ENCODE results near the gene SNRNP200.

SNRNP200 gene

DNA sequence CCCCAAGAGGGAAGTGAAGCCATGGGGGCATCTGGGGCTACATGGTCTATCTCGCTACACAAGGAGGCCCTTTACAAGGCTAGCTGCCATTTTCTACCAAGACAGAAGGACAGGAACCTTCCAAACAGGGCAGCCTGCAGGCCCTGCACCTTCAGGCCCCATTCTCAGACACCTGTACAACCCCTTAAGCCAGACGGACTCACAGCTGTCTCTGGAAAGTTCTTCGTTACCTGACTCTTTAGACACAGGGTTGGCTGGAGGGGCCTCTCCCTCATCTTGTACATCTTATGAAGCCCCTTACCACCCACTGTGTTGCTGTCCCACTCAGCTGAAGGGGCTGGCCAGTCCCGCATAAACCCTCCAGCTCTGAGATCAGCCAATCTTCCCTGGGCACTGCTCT lies 56.7 kb downstream of the SNRNP200 start:
- no peak for DNase-seq

DNA sequence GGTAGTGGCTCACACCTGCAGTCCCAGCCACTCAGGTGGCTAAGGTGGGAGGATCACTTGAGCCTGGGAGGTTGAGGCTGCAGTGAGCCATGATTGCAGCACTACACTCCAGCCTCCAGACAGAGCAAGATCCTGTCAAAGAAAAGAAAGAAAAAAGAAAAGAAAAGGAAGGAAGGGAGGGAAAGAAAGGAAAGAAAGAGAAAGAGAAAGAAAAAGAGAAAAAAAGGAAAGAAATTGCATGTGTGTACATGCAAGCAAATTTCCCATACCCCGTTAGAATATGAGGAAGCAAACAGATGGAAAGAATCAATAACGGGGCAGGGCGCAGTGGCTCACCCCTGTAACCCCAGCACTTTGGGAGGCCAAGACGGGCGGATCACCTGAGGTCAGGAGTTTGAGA lies 57.5 kb downstream of the SNRNP200 start:
- DNase-seq: no peak

DNA sequence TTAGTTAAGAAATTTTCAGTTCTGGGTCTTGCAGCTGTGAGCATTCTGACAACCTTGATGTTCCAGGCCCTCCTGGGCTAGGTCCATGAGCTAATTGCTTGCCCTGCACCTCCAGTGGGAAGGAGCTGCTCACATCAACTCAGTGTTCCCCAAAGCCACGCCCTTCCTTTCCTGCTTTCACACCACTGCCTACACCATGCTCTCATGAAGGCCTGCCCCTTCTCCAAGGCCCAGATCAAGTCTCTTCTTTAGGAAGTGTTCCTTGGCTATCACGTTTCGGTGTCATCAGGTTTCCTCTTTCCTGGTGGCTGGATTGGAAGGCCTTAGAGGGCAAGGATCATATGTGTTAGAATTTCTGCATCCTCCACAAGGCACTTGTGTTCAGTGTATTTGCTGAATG lies 58.3 kb downstream of the SNRNP200 start:
- no peak for DNase-seq

DNA sequence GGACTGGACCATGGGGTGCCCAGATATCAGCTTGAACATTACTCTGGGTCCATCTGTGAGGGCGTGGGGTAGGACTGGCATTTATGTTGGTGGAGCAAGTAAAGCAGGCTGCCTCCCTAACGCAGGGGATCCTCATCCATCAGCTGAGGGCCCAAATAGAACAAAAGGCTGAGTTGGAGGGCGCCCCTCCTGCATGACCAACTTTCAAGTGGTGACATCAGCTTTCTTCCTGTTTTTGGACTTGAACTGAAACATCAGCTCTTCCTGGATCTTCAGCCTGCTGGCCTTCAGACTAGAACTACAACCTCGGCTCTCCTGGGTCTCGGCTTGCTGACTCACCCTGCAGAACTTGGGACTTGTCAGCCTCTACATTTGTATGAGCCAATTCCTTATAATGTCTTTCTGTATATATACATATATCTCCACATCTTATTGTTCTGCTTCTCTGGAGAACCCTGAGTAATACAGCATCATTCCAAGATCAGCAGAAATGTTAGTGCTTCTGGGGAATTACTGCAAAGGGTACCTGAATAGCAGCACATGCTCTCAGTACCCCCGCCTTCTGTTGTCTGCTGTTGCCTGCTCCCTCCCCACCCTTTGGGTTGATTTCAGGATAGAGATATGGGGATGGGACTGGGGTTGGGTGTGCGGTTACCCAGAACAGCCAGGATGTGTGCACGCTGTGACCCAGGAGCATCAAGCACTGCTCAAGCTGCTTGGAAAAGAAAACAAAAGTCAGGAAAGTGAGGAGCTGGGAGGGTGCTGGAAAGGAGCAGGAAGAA lies 59.5 kb downstream of the SNRNP200 start:
- DNase-seq: no peak

DNA sequence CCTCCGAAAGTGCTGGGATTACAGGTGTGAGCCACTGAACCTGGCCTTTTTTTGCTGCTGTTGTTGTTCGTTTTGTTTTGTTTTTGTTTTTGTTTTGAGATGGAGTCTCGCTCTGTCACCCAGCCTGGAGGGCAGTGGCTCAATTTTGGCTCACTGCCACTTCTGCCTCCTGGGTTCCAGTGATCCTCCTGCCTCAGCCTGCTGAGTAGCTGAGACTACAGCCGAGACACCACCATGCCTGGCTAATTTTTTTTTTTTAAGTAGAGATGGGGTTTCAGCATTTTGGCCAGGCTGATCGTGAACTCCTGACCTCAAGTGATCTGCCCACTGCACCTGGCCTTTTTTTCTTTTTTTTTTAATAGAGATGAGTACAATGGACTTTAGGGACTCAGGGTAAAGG lies 61.5 kb downstream of the SNRNP200 start:
- DNase-seq: no peak

DNA sequence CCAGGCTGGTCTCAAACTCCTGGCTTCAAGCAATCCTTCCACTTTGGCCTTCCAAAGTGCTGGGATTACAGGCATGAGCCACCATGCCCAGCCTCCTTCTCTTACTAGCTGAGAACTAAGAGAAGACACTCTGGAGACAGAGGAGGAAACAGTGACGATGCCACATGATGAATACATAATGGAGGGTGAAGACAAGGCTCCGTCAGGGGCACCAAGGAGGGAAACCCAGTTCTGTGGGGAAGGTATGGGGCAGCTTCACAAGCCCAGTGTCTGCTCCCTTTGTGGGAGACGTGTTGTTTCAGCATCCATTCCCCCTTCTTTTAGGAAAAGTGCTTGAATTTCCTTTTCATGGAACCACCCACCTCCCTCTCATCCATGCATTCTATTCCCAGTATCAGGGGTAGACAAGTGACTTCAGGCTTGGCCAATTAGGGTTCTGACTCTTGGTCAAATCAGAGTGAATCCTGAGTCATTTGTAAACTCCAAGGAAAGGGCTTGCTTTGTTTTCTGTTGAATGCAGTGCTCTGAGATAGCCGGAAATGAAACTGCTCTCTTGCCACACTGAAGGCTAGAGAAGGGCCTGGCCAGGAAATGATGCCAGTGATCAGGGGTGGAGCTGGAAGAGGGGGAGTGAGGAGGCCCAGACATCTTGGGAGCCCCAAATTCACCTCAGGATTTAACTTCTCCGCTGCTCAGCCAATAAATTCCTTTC lies 63.3 kb downstream of the SNRNP200 start:
- no peak for DNase-seq

DNA sequence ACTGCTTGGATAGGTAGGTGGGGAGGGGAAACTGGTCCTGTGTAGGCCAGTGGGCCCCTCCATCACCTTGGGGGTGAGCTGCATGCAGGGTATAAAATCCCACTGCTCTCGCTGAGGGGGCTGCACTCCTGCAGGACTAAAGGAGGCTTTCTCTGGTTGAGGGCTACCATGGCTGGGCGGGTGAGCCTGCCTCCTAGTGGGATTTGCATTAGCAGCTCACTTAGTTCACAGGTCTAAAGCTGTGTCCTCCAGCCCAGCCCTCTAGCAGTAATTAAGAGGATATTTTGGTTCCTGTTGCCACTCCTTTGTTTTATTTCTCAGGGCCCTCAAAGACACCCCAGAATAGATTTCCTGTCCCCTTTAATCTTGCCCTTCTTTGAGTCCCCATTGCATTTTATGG lies 64.1 kb downstream of the SNRNP200 start:
- no peak for DNase-seq

DNA sequence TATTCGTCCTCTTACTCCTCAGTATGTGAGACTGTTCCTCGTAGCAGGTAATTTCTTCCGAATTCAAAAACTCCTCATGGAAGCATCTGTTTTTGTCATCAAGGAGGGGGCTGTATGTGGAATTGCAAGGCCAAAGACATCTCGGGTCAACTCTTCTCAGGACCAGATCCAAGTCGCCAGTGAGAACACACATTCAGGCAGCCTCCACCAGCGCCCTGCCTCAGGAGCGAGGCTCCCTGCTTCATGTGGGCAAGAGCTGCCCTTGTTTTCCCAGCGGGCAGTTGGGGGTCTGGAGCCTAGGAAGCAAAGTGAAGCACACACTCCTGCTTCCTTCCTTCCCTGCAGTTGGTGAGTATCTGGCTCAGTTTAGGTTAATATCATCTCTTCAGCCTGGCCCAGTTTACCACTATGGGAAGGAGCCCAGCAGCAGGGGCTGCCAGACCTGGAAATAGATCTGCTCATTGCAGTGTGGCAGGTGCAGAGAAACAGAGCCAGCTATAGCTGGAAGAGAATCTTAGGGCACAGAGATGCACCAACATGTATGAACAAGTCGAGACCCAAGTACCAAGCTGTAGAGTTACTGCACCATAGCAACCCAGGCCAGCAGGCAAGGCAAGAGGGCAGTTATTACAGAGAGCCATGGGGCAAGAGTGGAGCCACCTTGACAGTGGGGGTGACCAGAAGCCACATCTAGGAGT lies 64.9 kb downstream of the SNRNP200 start:
- DNase-seq: no peak

DNA sequence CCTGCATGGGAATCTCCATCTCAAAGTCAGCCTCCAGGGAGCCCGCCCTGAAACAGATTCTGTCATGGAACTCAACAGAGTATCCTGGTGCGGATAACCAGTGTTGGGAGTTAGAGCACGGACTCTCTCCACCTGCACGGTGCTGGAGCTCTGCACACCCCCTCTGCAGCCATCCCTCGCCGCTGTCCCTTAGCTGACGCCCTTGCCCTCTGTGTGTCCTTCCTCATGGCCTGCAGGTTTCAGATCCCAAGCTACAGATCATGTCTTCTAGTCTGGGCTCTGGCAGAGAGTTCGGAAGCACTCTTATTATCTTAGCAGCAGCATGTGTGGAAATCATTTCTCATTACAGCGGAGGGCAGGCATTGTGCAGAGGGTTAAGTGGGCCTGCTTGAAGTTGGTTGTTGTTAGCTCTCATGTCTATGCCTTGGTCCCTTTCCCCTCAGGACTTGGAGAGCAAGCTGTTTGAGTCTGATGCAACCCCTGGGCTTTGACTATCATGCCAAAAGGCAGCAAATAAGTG lies 65.5 kb downstream of the SNRNP200 start:
- no peak for DNase-seq

DNA sequence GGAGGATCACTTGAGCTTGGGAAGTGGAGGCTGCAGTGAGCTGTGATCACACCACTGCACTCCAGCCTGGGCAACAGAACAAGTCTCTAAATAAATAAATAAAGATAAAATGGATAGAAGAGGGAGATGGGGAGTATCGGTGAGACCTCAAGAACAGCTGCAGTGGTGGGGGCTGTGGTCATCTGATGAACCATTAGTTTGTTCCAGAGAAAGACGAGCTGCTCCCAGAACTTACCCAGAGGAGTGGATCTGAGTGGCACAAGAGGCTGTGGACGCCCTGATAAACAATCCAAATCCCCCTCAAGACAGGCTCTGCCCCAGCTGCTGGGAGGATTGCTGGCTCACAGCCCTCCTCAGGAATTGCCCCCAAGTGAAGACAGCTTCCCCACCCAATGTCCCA lies 66.3 kb downstream of the SNRNP200 start:
- DNase-seq: no peak

DNA sequence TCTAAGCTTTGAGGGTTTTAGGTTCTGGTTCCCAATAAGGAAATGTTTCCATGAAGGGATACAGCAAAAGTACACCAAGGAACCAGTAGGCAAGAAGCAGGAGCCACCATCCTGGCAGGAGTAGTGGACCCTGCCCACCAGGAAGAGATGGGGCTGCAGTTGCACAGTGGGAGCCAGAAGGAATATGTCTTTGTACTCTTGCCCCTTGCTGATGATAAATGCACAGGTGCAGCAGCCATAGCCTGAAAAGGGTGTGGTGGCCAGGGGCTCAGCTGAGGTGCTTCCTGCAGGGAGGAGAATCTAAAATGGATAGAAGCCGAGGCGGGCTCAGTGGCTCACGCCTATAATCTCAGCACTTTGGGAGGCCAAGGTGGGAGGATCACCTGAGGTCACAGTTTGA lies 67.1 kb downstream of the SNRNP200 start:
- no peak for DNase-seq

DNA sequence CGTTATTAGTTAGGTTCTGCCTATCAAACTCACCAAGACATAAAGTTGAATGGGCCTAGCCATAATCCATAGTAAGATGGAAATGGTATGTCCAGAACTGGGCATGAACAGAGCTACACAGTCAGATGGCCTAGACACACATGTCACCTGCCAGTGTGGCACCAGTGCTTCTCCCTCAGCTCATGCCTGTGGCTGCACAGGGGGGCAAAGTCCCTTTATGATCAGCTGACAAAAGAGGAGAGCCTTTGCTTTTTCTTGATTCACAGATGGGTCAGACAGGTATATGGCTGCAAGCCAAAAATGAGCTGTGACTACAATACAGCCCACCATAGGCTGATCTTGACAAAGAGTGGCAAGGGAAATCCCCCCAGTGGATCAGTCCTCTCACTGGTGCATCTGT lies 68.5 kb downstream of the SNRNP200 start:
- DNase-seq: no peak

DNA sequence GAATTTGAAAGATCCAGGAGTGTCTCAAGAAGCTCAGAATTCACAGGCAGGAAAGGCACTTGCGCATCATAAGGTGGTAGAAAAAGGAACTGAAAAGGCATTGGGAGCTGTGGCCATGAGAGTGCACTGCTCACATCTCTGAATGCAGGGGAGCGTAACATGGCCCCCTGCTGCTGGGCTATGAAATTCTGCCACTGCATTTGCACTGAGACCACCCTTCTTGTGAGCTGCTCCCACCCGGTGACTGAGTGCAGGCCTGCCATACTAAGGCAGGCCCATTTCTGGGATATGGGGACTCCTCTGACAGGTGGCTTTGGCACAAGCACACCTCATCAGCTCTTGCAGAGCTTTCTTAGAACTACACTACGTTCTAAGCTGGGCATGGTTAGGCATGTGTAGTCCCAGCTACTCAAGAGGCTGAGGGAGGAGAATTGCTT lies 71.4 kb downstream of the SNRNP200 start:
- no peak for DNase-seq

DNA sequence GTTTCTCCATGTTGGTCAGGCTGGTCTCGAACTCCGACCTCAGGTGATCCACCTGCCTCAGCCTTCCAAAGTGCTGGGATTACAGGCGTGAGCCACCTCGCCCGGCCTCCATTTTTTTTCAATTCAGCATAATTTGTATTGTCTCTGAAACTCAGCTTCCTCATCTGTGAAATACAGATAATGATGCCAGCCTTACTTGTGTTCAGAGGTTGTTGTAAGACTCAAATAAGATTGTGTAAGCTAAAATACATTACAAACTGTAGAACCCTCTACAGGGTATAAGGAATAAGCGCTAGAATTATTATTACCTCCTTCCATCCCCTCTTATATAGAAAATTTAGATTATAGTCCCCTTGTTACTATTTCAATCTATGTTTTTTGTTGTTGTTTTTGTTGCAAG lies 71.9 kb downstream of the SNRNP200 start:
- DNase-seq: no peak

DNA sequence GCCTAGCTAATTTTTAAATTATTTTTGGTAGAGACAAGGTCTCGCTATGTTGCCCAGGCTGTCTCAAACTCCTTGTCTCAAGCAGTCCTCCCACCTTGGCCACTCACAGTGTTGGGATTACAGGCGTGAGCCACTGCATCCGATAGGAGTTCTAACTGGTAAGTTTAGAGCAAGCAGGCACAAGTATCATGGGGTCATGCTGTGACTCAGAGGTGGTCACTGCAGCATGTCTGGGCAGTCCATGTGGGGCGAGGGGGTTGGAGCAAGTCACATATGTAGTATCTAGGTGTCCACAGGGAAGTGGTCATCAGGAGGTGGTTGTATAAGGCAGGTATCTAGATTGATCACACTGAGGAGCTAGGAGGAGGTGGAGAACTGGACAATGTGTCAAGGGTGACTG lies 74.0 kb downstream of the SNRNP200 start:
- DNase-seq: no peak

DNA sequence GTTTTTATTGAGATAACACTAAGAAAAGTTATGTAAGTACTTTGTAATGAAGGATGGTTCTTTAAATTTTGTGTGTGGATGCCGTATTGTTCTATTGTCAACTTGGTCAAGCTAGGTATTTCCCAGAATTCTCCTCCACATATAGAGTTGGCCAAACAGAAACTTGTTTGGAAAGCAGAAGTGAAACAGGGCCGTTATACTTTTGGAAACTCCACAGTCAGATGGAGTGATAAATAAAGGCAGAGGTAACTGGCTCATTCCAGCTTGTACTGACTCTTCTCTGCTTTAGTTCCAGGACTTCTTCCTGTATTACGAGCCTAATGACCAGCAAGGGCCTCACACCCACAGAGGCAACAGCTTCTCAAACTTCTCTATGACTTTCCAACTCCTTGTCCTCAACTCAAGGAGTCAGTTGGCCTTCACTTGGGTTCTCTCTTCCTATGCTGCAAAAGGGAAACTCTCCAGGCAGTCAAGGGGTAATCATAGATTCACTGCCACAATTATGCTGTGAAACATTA lies 80.3 kb downstream of the SNRNP200 start:
- no peak for DNase-seq

All from NCI-H146 (cell line).